Activated CD8-positive, alpha-beta memory T cell treated with anti-CD3 and anti-CD28 coated beads, Interleukin-2, amount 10 ng/mL, durations not matched to agents 7 days and 5 days (primary cell): ENCODE data around the gene LRIF1. TPM values are rescaled to one million over a fixed set of nuclear protein-coding genes. Genes with fewer than 3 reads are reported as not detected.
"Not testable (repeated sequence)": the region's sequence is repeated elsewhere in the genome, so short reads cannot be mapped to it uniquely, and the experiment has no call there.

ENCODE experiments used
- ATAC-seq: fragments of 150-1000 bp; cut with Tn5 transposase; one replicate; pipeline ENCODE4 v1.10.0; 2021; ENCODE audit warnings: moderate library complexity
- CTCF ChIA-PET: fragments of 350-600 bp; sonication (Branson Sonifier 250); formaldehyde crosslinking; loops from one replicate; lab custom pipeline; 2021; ENCODE audit warnings: antibody characterized with exemption; lab: Charles Lee
- DNase-seq: peaks from one replicate; pipeline ENCODE4 v3.0.0-alpha.2; 2020
- H3K27ac Mint-ChIP-seq: one replicate; pipeline ENCODE4 v1.8.0; 2021; ENCODE audit warnings: mild to moderate bottlenecking, mixed read lengths
- H3K27me3 Mint-ChIP-seq: one replicate; pipeline ENCODE4 v1.8.0; 2021; ENCODE audit warnings: mixed read lengths
- H3K36me3 Mint-ChIP-seq: one replicate; pipeline ENCODE4 v1.8.0; 2021; ENCODE audit warnings: mild to moderate bottlenecking, mixed read lengths
- H3K4me1 Mint-ChIP-seq: one replicate; pipeline ENCODE4 v1.8.0; 2021; ENCODE audit warnings: mixed read lengths
- H3K4me3 Mint-ChIP-seq: one replicate; pipeline ENCODE4 v1.8.0; 2021; ENCODE audit warnings: mild to moderate bottlenecking, moderate library complexity, mixed read lengths
- H3K9me3 Mint-ChIP-seq: one replicate; pipeline ENCODE4 v1.8.0; 2022; ENCODE audit warnings: low read depth, mixed read lengths
- total RNA-seq, 2 experiments: library from RNA; stranded (reverse); gene quantifications; one replicate each; pipeline ENCODE4 v1.2.3, GENCODE V29; 2021

Gene LRIF1
- total RNA-seq, 2 experiments from 2014 or later = 20.7 to 21.3 TPM

GRCh38 chr1:110944806-110945205 is 18.9 kb downstream of the LRIF1 start:
- H3K4me3 Mint-ChIP-seq = no peak overlapping the region
- no peaks in the 10 kb centered on the region for H3K9me3 Mint-ChIP-seq
- peaks cover 2% of the 10 kb centered on the region for H3K4me1 Mint-ChIP-seq
- no peak overlapping the region for H3K27ac Mint-ChIP-seq
- peaks cover 34% of the 10 kb centered on the region for H3K36me3 Mint-ChIP-seq
- DNase-seq (no peak), ATAC-seq (no peak)
- CTCF ChIA-PET = no interaction called here
- no peaks in the 10 kb centered on the region for H3K27me3 Mint-ChIP-seq

- DNase-seq (no peak), ATAC-seq (no peak)
- H3K27me3 Mint-ChIP-seq = peaks cover 2% of the 10 kb centered on the region
- no peaks in the 10 kb centered on the region for H3K4me1 Mint-ChIP-seq
- no peak overlapping the region for H3K27ac Mint-ChIP-seq
- H3K36me3 Mint-ChIP-seq = peaks cover 15% of the 10 kb centered on the region
- H3K9me3 Mint-ChIP-seq = peaks cover 10% of the 10 kb centered on the region
- CTCF ChIA-PET = no interaction called here
- no peak overlapping the region for H3K4me3 Mint-ChIP-seq
Observed at GRCh38 chr1:110936567-110936966, 27.2 kb downstream of the LRIF1 start.

GRCh38 chr1:110931097-110931496 is 32.6 kb downstream of the LRIF1 start:
- H3K9me3 Mint-ChIP-seq, ATAC-seq, H3K4me1 Mint-ChIP-seq, H3K27me3 Mint-ChIP-seq, CTCF ChIA-PET, H3K4me3 Mint-ChIP-seq, H3K27ac Mint-ChIP-seq, DNase-seq: not testable (repeated sequence)
- peaks cover 12% of the 10 kb centered on the region for H3K36me3 Mint-ChIP-seq

- ATAC-seq = no peak
- Mint-ChIP-seq H3K4me1 (no peaks in the 10 kb centered on the region), H3K4me3 (no peak overlapping the region), H3K36me3 (peaks cover 14% of the 10 kb centered on the region), H3K27me3 (no peaks in the 10 kb centered on the region), H3K9me3 (peaks cover 6% of the 10 kb centered on the region), H3K27ac (no peak overlapping the region)
- CTCF ChIA-PET = interaction anchor here (1.3 kb wide), 1 partner anchor 18 kb away, joined by 3 read pairs; no protein-coding TSS in a partner anchor
- no peak for DNase-seq
Observed at GRCh38 chr1:110928904-110929303, 34.8 kb downstream of the LRIF1 start.

- Mint-ChIP-seq H3K36me3 (peaks cover 14% of the 10 kb centered on the region), H3K4me3 (no peak overlapping the region), H3K27me3 (no peaks in the 10 kb centered on the region), H3K4me1 (no peaks in the 10 kb centered on the region), H3K27ac (no peak overlapping the region), H3K9me3 (peaks cover 6% of the 10 kb centered on the region)
- DNase-seq (no peak), ATAC-seq (no peak)
- CTCF ChIA-PET = interaction anchor here (0.7 to 1.3 kb wide), 2 partner anchors 19 kb away, joined by 3 read pairs; no protein-coding TSS in a partner anchor
Observed at GRCh38 chr1:110928191-110928590, 35.5 kb downstream of the LRIF1 start.

GRCh38 chr1:110927484-110928075 is 36.1 kb downstream of the LRIF1 start:
- Mint-ChIP-seq H3K27ac (no peak overlapping the region), H3K27me3 (no peaks in the 10 kb centered on the region), H3K36me3 (peaks cover 17% of the 10 kb centered on the region), H3K4me3 (no peak overlapping the region), H3K4me1 (no peaks in the 10 kb centered on the region), H3K9me3 (peaks cover 6% of the 10 kb centered on the region)
- ATAC-seq = no peak
- CTCF ChIA-PET = interaction anchor here (0.7 to 1.3 kb wide), 2 partner anchors 18 to 20 kb away, joined by 3 read pairs; no protein-coding TSS in a partner anchor
- no peak for DNase-seq

GRCh38 chr1:110921953-110922352 is 41.8 kb downstream of the LRIF1 start:
- Mint-ChIP-seq H3K4me3 (no peak overlapping the region), H3K9me3 (peaks cover 2% of the 10 kb centered on the region), H3K4me1 (peaks cover 4% of the 10 kb centered on the region), H3K27me3 (no peaks in the 10 kb centered on the region), H3K36me3 (peaks cover 12% of the 10 kb centered on the region), H3K27ac (no peak overlapping the region)
- ATAC-seq (no peak), DNase-seq (no peak)
- CTCF ChIA-PET = no interaction called here

GRCh38 chr1:110918016-110918415 is 45.7 kb downstream of the LRIF1 start:
- CTCF ChIA-PET = no interaction called here
- peaks cover 5% of the 10 kb centered on the region for H3K9me3 Mint-ChIP-seq
- no peak overlapping the region for H3K27ac Mint-ChIP-seq
- peaks cover 14% of the 10 kb centered on the region for H3K36me3 Mint-ChIP-seq
- ATAC-seq (no peak), DNase-seq (no peak)
- H3K4me3 Mint-ChIP-seq = no peak overlapping the region
- H3K27me3 Mint-ChIP-seq = no peaks in the 10 kb centered on the region
- peaks cover 17% of the 10 kb centered on the region for H3K4me1 Mint-ChIP-seq

GRCh38 chr1:110916669-110917306 is 46.9 kb downstream of the LRIF1 start:
- CTCF ChIA-PET = no interaction called here
- peaks cover 15% of the 10 kb centered on the region for H3K36me3 Mint-ChIP-seq
- peak; percentile 97 for ATAC-seq
- DNase-seq = peak; percentile 76
- peaks cover 17% of the 10 kb centered on the region for H3K4me1 Mint-ChIP-seq
- no peaks in the 10 kb centered on the region for H3K27me3 Mint-ChIP-seq
- H3K27ac Mint-ChIP-seq = peak overlapping the region; percentile 86
- H3K9me3 Mint-ChIP-seq = peaks cover 7% of the 10 kb centered on the region
- H3K4me3 Mint-ChIP-seq = peak overlapping the region; percentile 48

GRCh38 chr1:110916274-110916668 is 47.5 kb downstream of the LRIF1 start:
- ATAC-seq = no peak
- H3K27me3 Mint-ChIP-seq = peaks cover 4% of the 10 kb centered on the region
- peaks cover 7% of the 10 kb centered on the region for H3K9me3 Mint-ChIP-seq
- no peak for DNase-seq
- H3K36me3 Mint-ChIP-seq = peaks cover 15% of the 10 kb centered on the region
- CTCF ChIA-PET = no interaction called here
- H3K27ac Mint-ChIP-seq = peak overlapping the region; percentile 86
- peak overlapping the region; percentile 48 for H3K4me3 Mint-ChIP-seq
- H3K4me1 Mint-ChIP-seq = peaks cover 17% of the 10 kb centered on the region

- Mint-ChIP-seq H3K36me3 (peaks cover 18% of the 10 kb centered on the region), H3K27me3 (peaks cover 7% of the 10 kb centered on the region), H3K4me3 (no peak overlapping the region), H3K4me1 (peaks cover 17% of the 10 kb centered on the region), H3K27ac (no peak overlapping the region), H3K9me3 (peaks cover 11% of the 10 kb centered on the region)
- ATAC-seq = no peak
- CTCF ChIA-PET = no interaction called here
- DNase-seq = no peak
Observed at GRCh38 chr1:110915804-110916203, 47.9 kb downstream of the LRIF1 start.

- H3K36me3 Mint-ChIP-seq = peaks cover 24% of the 10 kb centered on the region
- H3K4me1 Mint-ChIP-seq = peaks cover 17% of the 10 kb centered on the region
- H3K27me3 Mint-ChIP-seq = peaks cover 14% of the 10 kb centered on the region
- no peak for ATAC-seq
- H3K27ac Mint-ChIP-seq = no peak overlapping the region
- DNase-seq = no peak
- peaks cover 18% of the 10 kb centered on the region for H3K9me3 Mint-ChIP-seq
- no peak overlapping the region for H3K4me3 Mint-ChIP-seq
- CTCF ChIA-PET = no interaction called here
Observed at GRCh38 chr1:110914676-110915075, 49.0 kb downstream of the LRIF1 start.

- CTCF ChIA-PET = no interaction called here
- H3K27me3 Mint-ChIP-seq = peaks cover 18% of the 10 kb centered on the region
Observed at GRCh38 chr1:110912784-110913183, 50.9 kb downstream of the LRIF1 start.

More at GRCh38 chr1:110912784-110913183, 50.9 kb downstream of the LRIF1 start:
- peaks cover 23% of the 10 kb centered on the region for H3K9me3 Mint-ChIP-seq
- no peak for DNase-seq
- H3K27ac Mint-ChIP-seq = no peak overlapping the region
- H3K4me1 Mint-ChIP-seq = peaks cover 16% of the 10 kb centered on the region
- ATAC-seq = no peak
- no peak overlapping the region for H3K4me3 Mint-ChIP-seq
- H3K36me3 Mint-ChIP-seq = peaks cover 30% of the 10 kb centered on the region
